H1 (cell line): Measurements from ENCODE around the gene STXBP4.

Experiments
- ASH2L ChIP-seq: fragments of 200-600, 300-600 bp; sonication (generic); IDR thresholded peaks from one replicate; pipeline ENCODE4 v1.7.1; 2017; ENCODE audit warnings: low read length
- CREB1 ChIP-seq: IDR thresholded peaks from 2 replicates; pipeline ENCODE4 v1.6.1; 2012; ENCODE audit warnings: inconsistent platforms
- CTCF ChIP-seq, 3 experiments: IDR thresholded peaks; 1 replicate in 2 of 3; 2 replicates in 1 of 3; pipeline versions ENCODE4 v1.5.1 to v1.6.1; 2011; ENCODE audit warnings: low read length in 3 of 3, mild to moderate bottlenecking in 3 of 3, inconsistent platforms in 2 of 3, low read depth in 1 of 3, moderate library complexity in 1 of 3; ENCODE audit not compliant: insufficient read depth in 1 of 3; ENCODE audit errors: control extremely low read depth in 1 of 3
- EP300 ChIP-seq, 2 experiments: IDR thresholded peaks; 1 replicate in 1 of 2; 2 replicates in 1 of 2; pipeline ENCODE4 v1.6.1; 2011 to 2012; ENCODE audit warnings: low read depth in 2 of 2, low read length in 2 of 2, mild to moderate bottlenecking in 2 of 2, borderline replicate concordance in 1 of 2, inconsistent platforms in 1 of 2, moderate library complexity in 1 of 2
- EZH2 ChIP-seq: fragments of 200-600 bp; sonication (generic); IDR thresholded peaks from 2 replicates; pipeline ENCODE4 v1.7.1; 2012; ENCODE audit warnings: low read depth, mild to moderate bottlenecking, moderate library complexity, low read length, inconsistent platforms; ENCODE audit not compliant: severe bottlenecking
- JUND ChIP-seq: IDR thresholded peaks from 2 replicates; pipeline ENCODE4 v1.6.1; 2011; ENCODE audit warnings: mild to moderate bottlenecking, improper control_type of control experiment, low read length
- POLR2AphosphoS5 ChIP-seq: IDR thresholded peaks from 2 replicates; pipeline ENCODE4 v1.6.1; 2011; ENCODE audit warnings: low read depth, low read length
- TF ChIP-seq, protein P1 (sequence below): IDR thresholded peaks from 2 replicates; pipeline ENCODE4 v1.6.1; 2012; ENCODE audit warnings: inconsistent platforms

- TF ChIP-seq CTCF (IDR thresholded peaks at IDR 0.05; ENCODE audit: control extremely low read depth in 1 of 3, insufficient read depth in 1 of 3, low read depth in 1 of 3, low read length in 3 of 3): no peak
- no peak for TF ChIP-seq EP300 (IDR thresholded peaks at IDR 0.05; ENCODE audit: borderline replicate concordance in 1 of 2, low read depth in 2 of 2, low read length in 2 of 2)
- no peak for TF ChIP-seq ASH2L
- TF ChIP-seq, protein P1, sequence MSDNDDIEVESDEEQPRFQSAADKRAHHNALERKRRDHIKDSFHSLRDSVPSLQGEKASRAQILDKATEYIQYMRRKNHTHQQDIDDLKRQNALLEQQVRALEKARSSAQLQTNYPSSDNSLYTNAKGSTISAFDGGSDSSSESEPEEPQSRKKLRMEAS: no peak
- TF ChIP-seq EZH2: no peak
- TF ChIP-seq POLR2AphosphoS5: no peak
- no peak for TF ChIP-seq CREB1
- no peak for TF ChIP-seq JUND
Measured at GRCh38 chr17:55216888-55217287, 248.3 kb downstream of the STXBP4 start.
